Measurements from ENCODE around the gene BASP1.
"Not testable (repeated sequence)": the region's sequence is repeated elsewhere in the genome, so short reads cannot be mapped to it uniquely, and the experiment has no call there.

The BASP1 gene

DNA sequence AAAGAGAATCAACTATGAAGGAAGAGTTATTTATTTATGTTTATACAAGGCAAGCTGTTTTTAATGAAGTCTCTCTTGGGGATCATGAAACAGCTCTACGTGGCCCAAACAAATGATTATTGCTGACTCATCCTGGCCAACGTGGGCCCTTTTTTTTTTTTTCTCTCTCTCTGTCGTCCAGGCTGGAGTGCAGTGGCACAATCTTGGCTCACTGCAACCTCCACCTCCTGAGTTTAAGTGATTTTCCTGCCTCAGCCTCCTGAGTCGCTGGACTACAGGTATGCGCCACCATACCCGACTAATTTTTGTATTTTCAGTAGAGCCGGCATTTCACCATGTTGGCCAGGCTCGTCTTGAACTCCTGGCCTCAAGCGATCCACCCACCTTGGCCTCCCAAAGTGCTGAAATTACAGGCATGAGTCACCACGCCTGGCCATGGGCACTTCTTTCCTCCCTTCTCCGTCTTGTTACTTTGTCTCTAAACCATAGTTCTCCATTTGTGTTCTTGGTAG is 98.3 kb downstream of the BASP1 start:
- no peak for DNase-seq (ENCODE audit: low read depth in 2 of 2, low spot score in 1 of 2)

- no peak for DNase-seq (ENCODE audit: low read depth in 2 of 2, low spot score in 1 of 2)
Observed at GRCh38 chr5:17316970-17317459, 99.6 kb downstream of the BASP1 start.

DNA sequence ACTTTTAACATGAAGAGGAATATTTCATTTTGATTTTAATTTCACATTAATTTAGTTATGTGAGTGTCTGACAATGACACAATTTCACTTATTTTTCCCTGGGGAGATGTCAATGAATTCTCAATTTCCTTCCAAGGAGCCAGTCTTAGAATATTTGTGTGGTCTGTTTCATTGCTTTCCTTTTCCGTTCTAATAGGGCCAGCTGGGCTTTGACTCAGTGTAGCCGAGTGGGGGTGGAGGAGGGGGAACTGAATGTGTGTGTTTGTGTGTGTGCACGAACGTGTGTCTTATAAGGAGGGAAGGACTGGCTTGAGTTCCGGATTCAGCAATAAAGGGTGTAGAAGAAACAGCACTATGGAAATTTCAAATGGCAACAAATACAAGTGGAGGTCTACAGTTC is 100.0 kb downstream of the BASP1 start:
- DNase-seq (ENCODE audit: low read depth in 2 of 2, low spot score in 1 of 2) = no peak

GRCh38 chr5:17319095-17319494 is 101.7 kb downstream of the BASP1 start:
- DNase-seq (ENCODE audit: low read depth in 2 of 2, low spot score in 1 of 2) = not testable (repeated sequence)

GRCh38 chr5:17325770-17326599 is 108.6 kb downstream of the BASP1 start:
- no peak for DNase-seq (ENCODE audit: low read depth in 2 of 2, low spot score in 1 of 2)

Data from stimulated activated CD8-positive, alpha-beta memory T cell treated with anti-CD3 and anti-CD28 coated beads, Interleukin-4, amount 100 ng/mL, for 1 hour (primary cell).